Neuronal stem cell (in vitro differentiated cells): ENCODE data around the gene FZD10.

Experiments used
- DNase-seq: peaks from one replicate; pipeline ENCODE4 v3.0.0-alpha.2; 2013; ENCODE audit warnings: low spot score
- H2AFZ ChIP-seq: one replicate; pipeline ENCODE4 v1.6.1; 2013; ENCODE audit warnings: mild to moderate bottlenecking, low read length, inconsistent platforms
- H2AK5ac ChIP-seq: 2 replicates; pipeline ENCODE4 v1.6.1; 2013; ENCODE audit warnings: low read depth, mild to moderate bottlenecking, inconsistent platforms, low read length, moderate library complexity, mixed read lengths
- H2BK120ac ChIP-seq: 2 replicates; pipeline ENCODE4 v1.6.1; 2013; ENCODE audit warnings: low read depth, mild to moderate bottlenecking, inconsistent platforms, low read length, moderate library complexity, mixed read lengths
- H2BK12ac ChIP-seq: one replicate; pipeline ENCODE4 v1.6.1; 2013; ENCODE audit warnings: low read length, inconsistent platforms
- H2BK15ac ChIP-seq: 2 replicates; pipeline ENCODE4 v1.6.1; 2013; ENCODE audit warnings: mild to moderate bottlenecking, low read length, inconsistent platforms, mixed read lengths
- H2BK5ac ChIP-seq: one replicate; pipeline ENCODE4 v1.6.1; 2013; ENCODE audit warnings: inconsistent platforms, mild to moderate bottlenecking, low read length, moderate library complexity
- H3K14ac ChIP-seq: one replicate; pipeline ENCODE4 v1.6.1; 2013; ENCODE audit warnings: low read length, inconsistent platforms
- H3K18ac ChIP-seq: 2 replicates; pipeline ENCODE4 v1.6.1; 2013; ENCODE audit warnings: low read length, inconsistent platforms
- H3K23ac ChIP-seq: 2 replicates; pipeline ENCODE4 v1.6.1; 2013; ENCODE audit warnings: low read depth, mild to moderate bottlenecking, mixed read lengths, low read length, inconsistent platforms; ENCODE audit not compliant: poor library complexity
- H3K27ac ChIP-seq: replicated peaks from 3 replicates; pipeline ENCODE4 v1.5.1; 2013; ENCODE audit warnings: low read length, inconsistent platforms
- H3K27me3 ChIP-seq, 3 experiments: 2 replicates each; pipeline ENCODE4 v1.6.1; 2013; ENCODE audit warnings: low read length in 3 of 3, mild to moderate bottlenecking in 2 of 3, inconsistent platforms in 1 of 3, low read depth in 1 of 3, mixed read lengths in 1 of 3, moderate library complexity in 1 of 3; ENCODE audit not compliant: control insufficient read depth in 3 of 3, insufficient read depth in 3 of 3
- H3K36me3 ChIP-seq, 2 donors: replicated peaks in 1 of 2; 2 replicates each; pipeline ENCODE4 v1.6.1; 2013; ENCODE audit warnings: low read length in 2 of 2; ENCODE audit not compliant: control insufficient read depth in 2 of 2, insufficient read depth in 2 of 2
- H3K4ac ChIP-seq: 2 replicates; pipeline ENCODE4 v1.6.1; 2013; ENCODE audit warnings: inconsistent platforms, mild to moderate bottlenecking, low read length, moderate library complexity
- H3K4me1 ChIP-seq, 2 donors: 1 replicate in 1 of 2; 2 replicates in 1 of 2; pipeline ENCODE4 v1.6.1; 2013; ENCODE audit warnings: low read length in 2 of 2, low read depth in 1 of 2; ENCODE audit not compliant: control insufficient read depth in 2 of 2, insufficient read depth in 1 of 2
- H3K4me2 ChIP-seq: one replicate; pipeline ENCODE4 v1.6.1; 2013; ENCODE audit warnings: mild to moderate bottlenecking, low read length, inconsistent platforms; ENCODE audit not compliant: insufficient read depth, poor library complexity, severe bottlenecking
- H3K4me3 ChIP-seq, 2 donors: 2 replicates each; pipeline ENCODE4 v1.5.1; 2013; ENCODE audit warnings: low read length in 2 of 2, mild to moderate bottlenecking in 2 of 2, inconsistent platforms in 1 of 2, moderate library complexity in 1 of 2
- H3K79me1 ChIP-seq: one replicate; pipeline ENCODE4 v1.6.1; 2013; ENCODE audit warnings: low read depth, mild to moderate bottlenecking, inconsistent platforms, low read length, moderate library complexity
- H3K9ac ChIP-seq: one replicate; pipeline ENCODE4 v1.6.1; 2013; ENCODE audit warnings: mild to moderate bottlenecking, low read depth, low read length, inconsistent platforms; ENCODE audit not compliant: poor library complexity
- H3K9me3 ChIP-seq, 2 donors: replicated peaks in 1 of 2; 2 replicates each; pipeline versions ENCODE3 to v1.6.1; 2013; ENCODE audit warnings: low read length in 2 of 2, mild to moderate bottlenecking in 2 of 2, inconsistent platforms in 1 of 2, low read depth in 1 of 2, mixed read lengths in 1 of 2, moderate library complexity in 1 of 2; ENCODE audit not compliant: control insufficient read depth in 2 of 2, insufficient read depth in 1 of 2
- H4K8ac ChIP-seq: one replicate; pipeline ENCODE4 v1.6.1; 2013; ENCODE audit warnings: low read depth, mild to moderate bottlenecking, inconsistent platforms, low read length, moderate library complexity
- H4K91ac ChIP-seq: one replicate; pipeline ENCODE4 v1.6.1; 2013; ENCODE audit warnings: low read length, low read depth, mild to moderate bottlenecking, inconsistent platforms; ENCODE audit not compliant: poor library complexity
- whole genome bisulfite sequencing, 2 donors: extraction: QIAGEN DNeasy Blood & Tissue Kit; methylation state at CpG; one replicate each; pipeline ENCODE4 v1.1.7; 2013; ENCODE audit warnings: missing lambda C conversion rate in 2 of 2, mixed read lengths in 1 of 2; ENCODE audit not compliant: insufficient read length in 2 of 2, insufficient replicate concordance in 1 of 2; ENCODE audit errors: extremely low coverage in 2 of 2; 5-methylcytosine and 5-hydroxymethylcytosine counted together

Gene FZD10

DNA sequence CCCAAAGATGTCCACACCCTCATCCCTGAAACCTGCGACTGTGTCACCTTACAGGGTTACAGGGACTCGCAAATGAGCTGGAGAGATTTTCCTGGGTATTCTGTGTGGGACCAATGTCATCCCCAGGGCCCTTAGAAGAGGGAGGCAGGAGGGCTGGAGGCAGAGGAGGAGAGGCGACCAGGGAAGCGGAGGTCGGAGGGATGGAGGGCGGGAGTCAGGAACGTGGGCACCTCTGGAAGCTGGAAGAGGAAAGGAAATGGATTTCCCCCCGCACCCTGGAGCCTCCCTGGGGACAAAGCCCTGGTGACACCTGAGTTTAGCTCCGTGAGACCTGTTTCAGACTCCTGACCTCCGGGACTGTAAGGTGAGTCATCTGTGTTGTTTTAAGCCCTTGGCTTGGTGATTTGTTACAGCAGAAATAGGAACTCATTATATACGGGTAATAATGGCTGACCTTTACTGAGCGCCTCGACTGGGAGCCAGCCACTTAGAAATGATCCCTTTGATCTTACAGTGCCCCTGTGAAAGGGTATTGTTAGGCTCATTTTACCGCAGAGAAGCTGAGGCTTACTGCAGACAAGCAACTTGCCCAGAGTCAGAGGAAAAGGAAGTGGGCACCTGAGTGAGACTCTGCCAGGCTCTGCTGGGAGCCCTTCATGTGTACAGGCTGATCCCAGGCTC lies 29.3 kb upstream of the FZD10 start:
- no peaks in the 10 kb centered on the region for H3K79me1 ChIP-seq
- no peak overlapping the region for H4K8ac ChIP-seq
- no peak overlapping the region for H3K27ac ChIP-seq
- no peak overlapping the region for H2BK120ac ChIP-seq
- WGBS, 2 donors, result no CpG with 5 or more reads among the region's 14 CpGs
- peaks cover 0 to 45% (median 37%) of the 10 kb centered on the region in 3 experiments for H3K27me3 ChIP-seq
- H3K4me1 ChIP-seq, result peaks cover 0 to 6% of the 10 kb centered on the region in 2 donors
- no peak overlapping the region for H2BK5ac ChIP-seq
- no peaks in the 10 kb centered on the region for H3K36me3 ChIP-seq
- H3K4me3 ChIP-seq, result no peak overlapping the region
- no peak overlapping the region for H3K23ac ChIP-seq
- H3K4me2 ChIP-seq, result no peak overlapping the region
- H2BK15ac ChIP-seq, result no peak overlapping the region
- H2AFZ ChIP-seq, result no peak overlapping the region
- peaks cover 0 to 2% of the 10 kb centered on the region in 2 donors for H3K9me3 ChIP-seq
- no peak overlapping the region for H4K91ac ChIP-seq
- H3K9ac ChIP-seq, result no peak overlapping the region
- no peak overlapping the region for H2AK5ac ChIP-seq
- H3K18ac ChIP-seq, result no peak overlapping the region
- DNase-seq, result no peak
- no peak overlapping the region for H2BK12ac ChIP-seq
- H3K14ac ChIP-seq, result no peak overlapping the region
- no peak overlapping the region for H3K4ac ChIP-seq

DNA sequence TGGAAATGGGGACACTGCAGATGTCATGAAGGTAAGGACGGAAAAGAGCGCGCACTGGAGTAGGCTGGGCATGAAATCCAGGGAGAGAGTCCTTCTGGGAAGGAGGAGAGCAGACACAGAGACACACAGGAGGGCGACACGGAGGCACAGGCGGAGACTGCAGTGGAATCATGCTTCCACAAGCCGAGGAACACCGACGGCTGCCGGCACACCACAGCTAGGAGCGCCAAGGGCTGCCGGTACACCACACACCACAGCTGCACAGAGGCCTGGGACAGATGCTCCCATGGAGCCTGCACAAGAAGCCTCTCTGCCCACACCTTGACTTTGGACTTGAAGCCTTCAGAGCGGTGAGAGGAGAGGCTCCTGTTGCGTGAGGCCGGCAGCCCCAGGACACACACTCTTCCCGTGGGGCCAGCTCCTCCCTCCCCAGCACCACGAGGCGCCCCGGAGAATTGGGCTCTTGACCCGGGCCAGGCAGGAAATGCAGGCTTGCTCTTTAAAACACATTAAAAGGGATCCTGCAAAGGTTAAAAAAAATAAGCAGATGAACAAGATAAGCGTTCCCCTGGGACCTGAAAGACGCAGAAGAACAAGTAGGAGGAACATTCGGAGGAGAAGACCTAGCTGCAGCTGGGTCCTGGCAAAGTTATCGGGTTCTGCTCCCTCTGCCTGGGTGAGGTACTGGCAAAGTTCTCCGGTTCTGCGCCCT lies 28.3 kb upstream of the FZD10 start:
- WGBS, 2 donors, result no CpG with 5 or more reads among the region's 26 CpGs
- Histone ChIP-seq H3K4me2 (no peak overlapping the region), H3K14ac (no peak overlapping the region), H2AK5ac (peak overlapping the region; percentile 21), H3K18ac (peak overlapping the region; percentile 22), H3K36me3 (no peaks in the 10 kb centered on the region), H3K4me3 (no peak overlapping the region), H3K27ac (no peak overlapping the region), H2BK15ac (no peak overlapping the region), H4K91ac (no peak overlapping the region), H3K27me3 (peaks cover 0 to 51% (median 37%) of the 10 kb centered on the region in 3 experiments), H3K79me1 (no peaks in the 10 kb centered on the region), H3K23ac (no peak overlapping the region), H3K9ac (no peak overlapping the region), H2BK12ac (no peak overlapping the region), H2AFZ (no peak overlapping the region), H3K4ac (no peak overlapping the region), H4K8ac (no peak overlapping the region), H3K9me3 (peaks cover 0 to 2% of the 10 kb centered on the region in 2 donors), H2BK5ac (no peak overlapping the region), H2BK120ac (no peak overlapping the region), H3K4me1 (peaks cover 0 to 6% of the 10 kb centered on the region in 2 donors)
- no peak for DNase-seq

DNA sequence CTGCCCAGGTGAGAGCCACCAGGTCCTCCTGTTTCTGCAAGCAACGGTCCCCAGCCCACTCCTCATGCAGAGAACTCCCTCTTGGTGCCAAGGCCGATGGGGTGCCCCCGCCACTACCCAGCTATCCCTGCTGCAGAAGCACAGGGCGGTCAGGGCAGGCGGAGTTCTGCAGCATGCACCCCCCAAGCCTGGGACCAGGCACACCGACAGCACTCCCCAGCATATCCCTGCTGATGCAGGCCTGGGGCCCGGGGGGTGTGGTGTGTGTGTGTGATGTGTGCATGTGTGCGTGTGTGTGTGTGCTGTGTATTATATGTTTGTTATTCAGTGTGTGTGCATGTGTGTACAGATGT lies 27.7 kb upstream of the FZD10 start:
- no peak overlapping the region for H2BK15ac ChIP-seq
- H3K4me1 ChIP-seq, result peaks cover 0 to 6% of the 10 kb centered on the region in 2 donors
- H2BK12ac ChIP-seq, result no peak overlapping the region
- H3K27me3 ChIP-seq, result peaks cover 0 to 52% (median 37%) of the 10 kb centered on the region in 3 experiments
- H3K79me1 ChIP-seq, result no peaks in the 10 kb centered on the region
- H3K9me3 ChIP-seq, result peaks cover 0 to 2% of the 10 kb centered on the region in 2 donors
- H2BK5ac ChIP-seq, result no peak overlapping the region
- H3K9ac ChIP-seq, result no peak overlapping the region
- no peak overlapping the region for H3K4me3 ChIP-seq
- no CpG with 5 or more reads among the region's 8 CpGs for WGBS, 2 donors
- no peak overlapping the region for H2BK120ac ChIP-seq
- no peak overlapping the region for H2AFZ ChIP-seq
- no peak overlapping the region for H3K27ac ChIP-seq
- H3K4ac ChIP-seq, result no peak overlapping the region
- DNase-seq, result no peak
- H3K18ac ChIP-seq, result no peak overlapping the region
- H4K8ac ChIP-seq, result no peak overlapping the region
- H3K23ac ChIP-seq, result no peak overlapping the region
- peak overlapping the region; percentile 21 for H2AK5ac ChIP-seq
- no peak overlapping the region for H3K4me2 ChIP-seq
- H3K36me3 ChIP-seq, result no peaks in the 10 kb centered on the region
- peak overlapping the region; percentile 49 for H3K14ac ChIP-seq
- no peak overlapping the region for H4K91ac ChIP-seq

DNA sequence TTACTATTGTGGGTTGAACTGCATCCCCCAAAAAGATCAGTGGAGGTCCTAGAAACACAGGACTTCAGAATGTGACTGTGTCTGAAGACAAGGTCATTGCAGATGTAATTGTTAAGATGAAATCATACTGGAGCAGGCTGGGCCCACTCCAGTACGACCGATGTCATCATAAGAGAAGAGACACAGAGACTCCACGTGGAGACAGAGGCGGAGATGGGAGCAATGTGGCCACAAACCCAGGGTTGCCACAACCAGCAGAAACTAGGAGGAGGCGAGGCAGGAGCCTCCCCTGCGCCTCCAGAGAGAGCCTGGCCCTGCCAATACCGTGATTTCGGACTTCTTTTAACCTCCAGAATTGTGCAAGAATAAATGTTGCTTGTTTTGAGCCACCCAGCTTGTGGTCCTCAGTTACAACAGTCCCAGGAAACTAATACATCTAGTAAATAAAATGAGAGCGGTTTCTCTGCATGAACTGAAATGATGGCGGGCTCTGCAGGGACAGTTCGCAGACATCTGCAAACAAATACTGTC lies 25.7 kb upstream of the FZD10 start:
- Histone ChIP-seq H2BK15ac (no peak overlapping the region), H4K91ac (no peak overlapping the region), H2AK5ac (no peak overlapping the region), H3K18ac (no peak overlapping the region), H4K8ac (no peak overlapping the region), H3K4me3 (no peak overlapping the region), H3K4ac (no peak overlapping the region), H3K14ac (peak overlapping the region; percentile 40), H3K36me3 (no peaks in the 10 kb centered on the region), H3K23ac (no peak overlapping the region), H3K4me1 (peaks cover 0 to 6% of the 10 kb centered on the region in 2 donors), H2BK5ac (no peak overlapping the region), H3K9me3 (peaks cover 0 to 2% of the 10 kb centered on the region in 2 donors), H3K27me3 (peaks cover 0 to 52% (median 41%) of the 10 kb centered on the region in 3 experiments), H2BK12ac (no peak overlapping the region), H2BK120ac (no peak overlapping the region), H2AFZ (no peak overlapping the region), H3K79me1 (no peaks in the 10 kb centered on the region), H3K9ac (no peak overlapping the region), H3K4me2 (no peak overlapping the region), H3K27ac (no peak overlapping the region)
- no CpG with 5 or more reads among the region's 11 CpGs for WGBS, 2 donors
- DNase-seq, result no peak
